ENCODE data around the gene POLR1G. TPM values are rescaled to one million over a fixed set of nuclear protein-coding genes. Genes with fewer than 3 reads are reported as not detected.
A peak's percentile ranks its signal among the peaks of the same experiment; 100 is the strongest.

POLR1G gene
- total and polyA plus RNA-seq, 9 of the 15 experiments (the other 6 are each of a cell fraction or from before 2014, with no cell fraction given), result 3.0 to 50.1 (median 27.4) TPM

DNA sequence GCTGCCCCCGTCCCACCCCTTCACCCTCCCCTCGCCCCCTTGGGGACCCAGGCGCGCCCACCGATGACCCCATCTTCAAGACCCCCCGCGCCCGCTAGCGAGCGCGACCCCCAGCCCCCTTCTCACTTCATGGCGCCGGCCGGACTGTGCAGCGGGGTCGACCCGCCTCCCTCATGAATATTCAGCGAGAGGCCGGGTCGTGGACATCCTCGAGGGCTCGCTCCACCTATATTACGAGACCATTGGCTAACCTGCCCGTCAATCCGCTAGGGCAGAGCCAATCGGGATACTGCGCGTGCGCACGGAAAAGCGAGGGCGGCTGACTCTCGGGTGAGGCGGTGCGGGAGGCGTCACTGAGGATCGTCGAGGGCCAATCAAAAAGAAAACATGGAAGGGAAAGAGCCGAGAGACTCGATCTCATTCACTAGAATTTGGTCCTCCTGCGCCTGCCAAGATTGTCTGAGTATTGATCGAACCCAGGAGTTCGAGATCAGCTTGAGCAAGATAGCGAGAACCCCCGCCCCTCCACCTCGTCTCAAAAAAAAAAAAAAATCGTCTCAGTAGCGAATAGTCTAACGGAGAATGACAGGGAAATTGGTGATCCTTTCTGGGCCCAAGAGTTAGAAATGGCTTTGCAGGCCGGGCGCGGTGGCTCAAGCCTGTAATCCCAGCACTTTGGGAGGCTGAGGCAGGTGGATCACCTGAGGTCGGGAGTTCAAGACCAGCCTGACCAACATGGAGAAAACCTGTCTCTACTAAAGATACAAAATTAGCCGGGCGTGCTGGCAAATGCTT, 35.8 kb upstream of the POLR1G start, which contains the start of gene ERCC2 (continued):
- TF ChIP-seq IRF2 (CRISPR knock-in tag; IDR thresholded peaks at IDR 0.05) (no peak), CREB1 (IDR thresholded peaks at IDR 0.05) (peak; percentile 62; the same call in 1 of the 2 replicates), CREB1 (CRISPR knock-in tag; IDR thresholded peaks at IDR 0.05) (peak; percentile 79), EWSR1 (IDR thresholded peaks at IDR 0.05; ENCODE audit: borderline replicate concordance, low read depth, partially characterized antibody) (no peak), NFIX (CRISPR knock-in tag; IDR thresholded peaks at IDR 0.05; ENCODE audit: low read depth) (no peak), ZBTB40 (IDR thresholded peaks at IDR 0.05) (peak; percentile 50), ZBTB40 (CRISPR knock-in tag; IDR thresholded peaks at IDR 0.05) (no peak), ZKSCAN1 (IDR thresholded peaks at IDR 0.05; ENCODE audit: low read depth, low read length) (no peak), SIN3B (IDR thresholded peaks at IDR 0.05; ENCODE audit: low read depth) (peak; percentile 47; the same call in 1 of the 2 replicates)
- TF ChIP-seq, protein P1, sequence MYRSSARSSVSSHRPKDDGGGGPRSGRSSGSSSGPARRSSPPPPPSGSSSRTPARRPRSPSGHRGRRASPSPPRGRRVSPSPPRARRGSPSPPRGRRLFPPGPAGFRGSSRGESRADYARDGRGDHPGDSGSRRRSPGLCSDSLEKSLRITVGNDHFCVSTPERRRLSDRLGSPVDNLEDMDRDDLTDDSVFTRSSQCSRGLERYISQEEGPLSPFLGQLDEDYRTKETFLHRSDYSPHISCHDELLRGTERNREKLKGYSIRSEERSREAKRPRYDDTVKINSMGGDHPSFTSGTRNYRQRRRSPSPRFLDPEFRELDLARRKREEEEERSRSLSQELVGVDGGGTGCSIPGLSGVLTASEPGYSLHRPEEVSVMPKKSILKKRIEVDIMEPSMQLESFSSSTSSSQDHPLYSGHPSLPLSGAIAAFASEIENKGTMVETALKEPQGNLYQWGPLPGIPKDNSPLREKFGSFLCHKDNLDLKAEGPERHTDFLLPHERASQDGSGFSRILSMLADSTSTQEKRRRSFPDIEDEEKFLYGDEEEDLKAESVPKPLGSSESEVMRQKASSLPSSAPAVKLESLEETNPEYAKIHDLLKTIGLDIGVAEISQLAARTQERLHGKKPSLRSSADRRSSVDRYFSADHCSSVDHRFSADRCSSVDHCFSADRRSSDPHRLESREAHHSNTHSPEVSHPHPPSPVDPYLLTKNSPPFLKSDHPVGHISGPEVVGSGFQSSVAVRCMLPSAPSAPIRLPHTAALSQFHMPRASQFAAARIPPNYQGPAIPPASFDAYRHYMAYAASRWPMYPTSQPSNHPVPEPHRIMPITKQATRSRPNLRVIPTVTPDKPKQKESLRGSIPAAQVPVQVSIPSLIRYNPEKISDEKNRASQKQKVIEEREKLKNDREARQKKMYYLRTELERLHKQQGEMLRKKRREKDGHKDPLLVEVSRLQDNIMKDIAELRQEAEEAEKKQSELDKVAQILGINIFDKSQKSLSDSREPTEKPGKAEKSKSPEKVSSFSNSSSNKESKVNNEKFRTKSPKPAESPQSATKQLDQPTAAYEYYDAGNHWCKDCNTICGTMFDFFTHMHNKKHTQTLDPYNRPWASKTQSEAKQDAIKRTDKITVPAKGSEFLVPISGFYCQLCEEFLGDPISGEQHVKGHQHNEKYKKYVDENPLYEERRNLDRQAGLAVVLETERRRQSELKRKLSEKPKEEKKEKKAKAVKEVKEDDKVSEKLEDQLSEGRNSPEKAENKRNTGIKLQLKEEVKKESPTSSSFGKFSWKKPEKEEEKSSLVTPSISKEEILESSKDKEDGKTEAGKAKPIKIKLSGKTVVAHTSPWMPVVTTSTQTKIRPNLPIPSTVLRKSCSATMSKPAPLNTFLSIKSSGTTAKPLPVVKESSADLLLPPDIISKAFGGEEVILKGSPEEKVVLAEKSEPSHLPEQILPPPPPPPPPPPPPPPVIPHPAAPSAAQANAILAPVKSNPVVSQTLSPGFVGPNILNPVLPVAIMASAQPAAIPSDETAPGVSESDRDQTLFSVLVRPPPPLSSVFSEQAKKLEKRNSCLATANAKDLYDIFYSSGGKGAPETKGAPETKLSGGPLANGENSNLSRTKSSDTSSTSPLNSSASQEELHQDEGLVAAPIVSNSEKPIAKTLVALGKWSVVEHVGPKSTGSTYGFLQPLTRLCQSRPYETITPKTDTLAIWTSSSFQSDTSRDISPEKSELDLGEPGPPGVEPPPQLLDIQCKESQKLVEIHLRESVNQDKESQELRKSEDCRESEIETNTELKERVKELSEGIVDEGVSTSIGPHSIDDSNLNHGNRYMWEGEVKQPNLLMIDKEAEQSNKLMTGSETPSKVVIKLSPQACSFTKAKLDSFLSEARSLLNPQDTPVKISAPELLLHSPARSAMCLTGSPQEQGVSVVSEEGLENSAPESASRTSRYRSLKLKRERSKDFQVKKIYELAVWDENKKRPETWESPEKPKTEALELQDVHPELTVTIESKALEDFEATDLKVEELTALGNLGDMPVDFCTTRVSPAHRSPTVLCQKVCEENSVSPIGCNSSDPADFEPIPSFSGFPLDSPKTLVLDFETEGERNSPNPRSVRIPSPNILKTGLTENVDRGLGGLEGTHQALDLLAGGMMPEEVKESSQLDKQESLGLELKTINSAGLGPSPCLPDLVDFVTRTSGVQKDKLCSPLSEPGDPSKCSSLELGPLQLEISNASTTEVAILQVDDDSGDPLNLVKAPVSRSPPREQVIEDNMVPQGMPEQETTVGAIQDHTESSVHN (IDR thresholded peaks at IDR 0.05; ENCODE audit: borderline replicate concordance in 1 of 2, low read depth in 1 of 2), result no peak

Data from K562 (cell line).